Epithelial cell of proximal tubule (primary cell): ENCODE measurements around the gene XRCC2. TPM values are rescaled to one million over a fixed set of nuclear protein-coding genes. Genes with fewer than 3 reads are reported as not detected.
"Not testable (repeated sequence)": the region's sequence is repeated elsewhere in the genome, so short reads cannot be mapped to it uniquely, and the experiment has no call there.

Experiments used
- DNase-seq: peaks from one replicate; pipeline ENCODE4 v3.0.0-alpha.2; 2011; ENCODE audit warnings: low read depth
- H3K4me3 ChIP-seq: 2 replicates; pipeline ENCODE4 v1.5.1; 2011; ENCODE audit warnings: low read depth, mild to moderate bottlenecking, low read length
- CTCF ChIP-seq: conservative IDR thresholded peaks from 2 replicates; pipeline ENCODE4 v1.5.1; 2012; ENCODE audit warnings: low read depth, mild to moderate bottlenecking, low read length
- total RNA-seq: library from RNA; depleted of rRNA; stranded (reverse); fragments of >200 nt; gene quantifications from 2 replicates; pipeline ENCODE4 v1.2.3, GENCODE V29; 2015

Gene XRCC2
- total RNA-seq, 1 donor from 2014 or later, result 5.4 TPM

DNA sequence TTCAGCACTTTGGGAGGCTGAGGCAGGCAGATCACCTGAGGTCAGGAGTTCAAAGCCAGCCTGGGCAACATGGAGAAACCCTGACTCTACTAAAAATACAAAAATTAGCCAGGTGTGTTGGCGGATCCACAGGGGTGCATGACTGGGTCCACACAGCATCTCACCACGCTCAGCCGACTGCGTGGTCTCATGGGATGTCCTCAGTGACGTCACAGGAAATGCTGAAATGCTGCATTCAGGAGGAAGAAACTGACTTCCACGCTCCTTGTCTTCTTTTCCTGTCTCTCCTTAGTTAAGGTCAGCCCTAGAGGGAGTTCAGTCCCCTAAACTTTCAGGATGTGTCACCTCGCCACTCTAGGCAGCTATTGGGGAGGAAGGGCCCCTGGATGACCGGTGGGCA, 42.9 kb downstream of the XRCC2 start:
- H3K4me3 ChIP-seq, result no peak overlapping the region
- no peak for TF ChIP-seq CTCF
- no peak for DNase-seq

- H3K4me3 ChIP-seq, DNase-seq: not testable (repeated sequence)
Observed at GRCh38 chr7:152628772-152629171, 47.2 kb downstream of the XRCC2 start.

DNA sequence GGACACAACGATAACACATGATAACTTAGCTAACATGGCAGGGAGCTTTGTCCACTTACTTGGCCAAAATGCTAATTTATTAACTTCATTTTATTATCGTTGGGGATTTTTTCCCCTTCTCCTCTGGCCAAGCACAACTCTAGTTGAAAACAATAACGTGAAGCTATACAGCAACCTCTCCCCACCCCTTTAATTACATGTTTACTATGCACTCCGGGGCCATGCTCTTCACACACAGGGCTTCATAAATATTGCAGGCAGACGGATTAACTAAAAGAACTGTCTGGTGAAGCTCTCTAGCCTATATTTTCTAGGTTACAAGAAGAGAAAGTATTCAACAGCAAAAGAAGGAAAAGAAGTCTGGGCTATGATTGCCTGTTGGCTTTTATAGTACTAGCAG, 51.7 kb downstream of the XRCC2 start:
- no peak for DNase-seq
- H3K4me3 ChIP-seq, result no peak overlapping the region
- no peak for TF ChIP-seq CTCF

DNA sequence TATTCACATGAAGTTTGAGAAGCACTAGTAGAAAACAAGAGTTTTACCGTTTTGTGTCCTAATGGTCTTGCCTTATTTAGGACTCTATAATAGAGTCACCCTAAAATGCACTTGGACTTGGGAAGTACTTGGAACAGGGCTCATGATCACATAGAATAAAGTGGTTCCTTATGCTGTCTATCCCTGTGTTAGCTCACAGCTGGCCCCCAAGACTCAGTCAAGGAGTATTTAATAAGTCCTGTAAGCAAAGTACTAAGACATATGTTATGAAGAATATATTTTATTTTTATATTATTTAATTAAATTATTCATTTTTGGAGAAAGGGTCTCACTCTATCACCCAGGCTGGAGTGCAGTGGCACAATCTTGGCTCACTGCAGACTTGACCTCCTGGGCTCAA, 54.5 kb downstream of the XRCC2 start:
- no peak overlapping the region for H3K4me3 ChIP-seq
- no peak for TF ChIP-seq CTCF
- DNase-seq, result no peak

DNA sequence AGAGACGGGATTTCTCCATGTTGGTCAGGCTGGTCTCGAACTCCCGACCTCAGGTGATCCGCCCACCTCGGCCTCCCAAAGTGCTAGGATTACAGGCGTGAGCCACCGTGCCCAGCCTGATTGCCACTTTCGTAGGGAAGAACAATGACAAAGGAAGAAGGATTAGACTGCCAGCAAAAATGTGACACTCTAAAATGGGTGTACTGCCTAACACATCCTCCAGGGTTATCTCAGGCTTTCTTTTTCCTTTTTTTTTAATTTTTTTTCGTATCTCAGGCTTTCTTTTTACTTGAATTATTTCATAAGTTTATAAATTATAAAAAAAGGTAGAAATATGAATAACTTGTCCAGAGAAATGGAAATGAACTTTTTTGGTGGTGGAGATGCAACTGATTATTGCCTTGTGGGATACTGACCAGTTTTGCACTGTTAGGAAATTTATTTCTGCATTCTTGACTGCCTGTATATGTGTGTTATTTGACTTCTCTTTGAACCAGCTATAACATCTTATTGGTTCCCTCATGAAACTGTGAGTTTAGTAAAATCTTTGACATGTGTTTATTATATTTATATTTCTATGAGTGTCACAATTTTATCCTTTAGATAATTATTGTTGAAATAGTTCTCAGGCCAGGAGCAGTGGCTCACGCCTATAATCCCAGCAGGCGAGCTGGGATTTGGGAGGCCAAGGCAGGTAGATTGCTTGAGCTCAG, 56.8 kb downstream of the XRCC2 start:
- no peak for TF ChIP-seq CTCF
- no peak for DNase-seq
- no peak overlapping the region for H3K4me3 ChIP-seq

- TF ChIP-seq CTCF, result no peak
- DNase-seq, result no peak
- no peak overlapping the region for H3K4me3 ChIP-seq
Observed at GRCh38 chr7:152618427-152618826, 57.5 kb downstream of the XRCC2 start.

- TF ChIP-seq CTCF, result no peak
Observed at GRCh38 chr7:152617056-152617455, 58.9 kb downstream of the XRCC2 start.

More at GRCh38 chr7:152617056-152617455, 58.9 kb downstream of the XRCC2 start:
- H3K4me3 ChIP-seq, result no peak overlapping the region
- no peak for DNase-seq
